Forelimb muscle (tissue), 1 donor: ENCODE data around the gene TENM3. TPM values are rescaled to one million over a fixed set of nuclear protein-coding genes. Genes with fewer than 3 reads are reported as not detected.

Source experiments
- DNase-seq: peaks from one replicate; pipeline ENCODE4 v3.0.0-alpha.2; 2013; ENCODE audit warnings: low read depth
- polyA plus RNA-seq: library from polyadenylated mRNA; unstranded; fragments of 120-200 nt; gene quantifications from one replicate; pipeline ENCODE4 v1.2.1, GENCODE V29; 2013; ENCODE audit not compliant: insufficient read length

TENM3 gene
- polyA plus RNA-seq, 1 donor, result 15.3 TPM

GRCh38 chr4:182254026-182254780 is 11.0 kb downstream of the TENM3 start:
- DNase-seq, result no peak

GRCh38 chr4:182255441-182256190 is 12.4 kb downstream of the TENM3 start:
- no peak for DNase-seq

GRCh38 chr4:182257016-182257415 is 13.8 kb downstream of the TENM3 start:
- DNase-seq, result no peak

GRCh38 chr4:182257503-182257902 is 14.3 kb downstream of the TENM3 start:
- DNase-seq, result no peak

GRCh38 chr4:182258441-182259000 is 15.3 kb downstream of the TENM3 start:
- no peak for DNase-seq

- no peak for DNase-seq
These were observed 18.5 kb downstream of the TENM3 start for GRCh38 chr4:182261651-182262223.

GRCh38 chr4:182263562-182263961 is 20.4 kb downstream of the TENM3 start:
- no peak for DNase-seq

- DNase-seq, result no peak
These were observed 21.0 kb downstream of the TENM3 start for GRCh38 chr4:182264139-182264752.

- no peak for DNase-seq
These were observed 22.7 kb downstream of the TENM3 start for GRCh38 chr4:182265881-182266280.

- DNase-seq, result no peak
These were observed 23.8 kb downstream of the TENM3 start for GRCh38 chr4:182267048-182267447.

- no peak for DNase-seq
These were observed 25.8 kb downstream of the TENM3 start for GRCh38 chr4:182268966-182269365.

- no peak for DNase-seq
These were observed 28.5 kb downstream of the TENM3 start for GRCh38 chr4:182271731-182272130.

- no peak for DNase-seq
These were observed 28.9 kb downstream of the TENM3 start for GRCh38 chr4:182272151-182272550.

- DNase-seq, result no peak
These were observed 30.2 kb downstream of the TENM3 start for GRCh38 chr4:182273191-182273935.

- no peak for DNase-seq
These were observed 33.3 kb downstream of the TENM3 start for GRCh38 chr4:182276210-182277109.

- no peak for DNase-seq
These were observed 34.2 kb downstream of the TENM3 start for GRCh38 chr4:182277377-182277776.

- no peak for DNase-seq
These were observed 35.5 kb downstream of the TENM3 start for GRCh38 chr4:182278729-182279128.

- no peak for DNase-seq
These were observed 37.4 kb downstream of the TENM3 start for GRCh38 chr4:182280436-182281111.

GRCh38 chr4:182286035-182286434 is 42.8 kb downstream of the TENM3 start:
- no peak for DNase-seq

GRCh38 chr4:182286931-182287330 is 43.7 kb downstream of the TENM3 start:
- no peak for DNase-seq
